H1 (cell line): ENCODE measurements around the gene AGPS. TPM values are rescaled to one million over a fixed set of nuclear protein-coding genes. Genes with fewer than 3 reads are reported as not detected.

ENCODE experiments used
- BCL11A ChIP-seq, 2 experiments: IDR thresholded peaks; one replicate each; pipeline ENCODE4 v1.6.1; 2011; ENCODE audit warnings: low read depth in 2 of 2, low read length in 2 of 2, mild to moderate bottlenecking in 2 of 2
- BRCA1 ChIP-seq: IDR thresholded peaks from 2 replicates; pipeline ENCODE4 v1.6.1; 2012; ENCODE audit warnings: low read depth, low read length, improper control_type of control experiment
- CHD7 ChIP-seq: fragments of 300-600 bp; sonication (generic); IDR thresholded peaks from 2 replicates; pipeline ENCODE4 v1.7.1; 2012; ENCODE audit warnings: low read length, moderate library complexity, mild to moderate bottlenecking, inconsistent platforms; ENCODE audit not compliant: insufficient replicate concordance
- EZH2 ChIP-seq: fragments of 200-600 bp; sonication (generic); IDR thresholded peaks from 2 replicates; pipeline ENCODE4 v1.7.1; 2012; ENCODE audit warnings: low read depth, mild to moderate bottlenecking, moderate library complexity, low read length, inconsistent platforms; ENCODE audit not compliant: severe bottlenecking
- GTF2F1 ChIP-seq: IDR thresholded peaks from 2 replicates; pipeline ENCODE4 v1.6.1; 2012; ENCODE audit warnings: low read depth, low read length, improper control_type of control experiment, borderline replicate concordance
- KDM4A ChIP-seq: IDR thresholded peaks from one replicate; pipeline ENCODE4 v1.7.1; 2012; ENCODE audit warnings: low read depth, mild to moderate bottlenecking, moderate library complexity, low read length, inconsistent platforms; ENCODE audit not compliant: severe bottlenecking
- MAX ChIP-seq: IDR thresholded peaks from 2 replicates; pipeline ENCODE4 v1.6.1; 2012; ENCODE audit warnings: inconsistent platforms
- SIX5 ChIP-seq: IDR thresholded peaks from 2 replicates; pipeline ENCODE4 v1.6.1; 2011; ENCODE audit warnings: mild to moderate bottlenecking, low read depth, low read length
- SUZ12 ChIP-seq: fragments of 200-600 bp; sonication (generic); IDR thresholded peaks from 2 replicates; pipeline ENCODE4 v1.6.1; 2012; ENCODE audit warnings: mild to moderate bottlenecking, inconsistent platforms, low read length, moderate library complexity, mixed read lengths
- TAF7 ChIP-seq: optimal IDR thresholded peaks from 2 replicates; pipeline ENCODE3; 2011; ENCODE audit warnings: low read depth, mild to moderate bottlenecking, inconsistent platforms, low read length, moderate library complexity, borderline replicate concordance
- YY1 ChIP-seq: IDR thresholded peaks from 2 replicates; pipeline ENCODE4 v1.6.1; 2011; ENCODE audit warnings: low read depth, mild to moderate bottlenecking, low read length
- polyA plus RNA-seq, 7 experiments: library from polyadenylated mRNA; depleted of rRNA in 3 of 7; stranded (reverse) in 5 of 7; unstranded in 2 of 7; fragments of >200 nt in 5 of 7; fragments of 200-250 nt in 2 of 7; gene quantifications; 1 replicate in 5 of 7; 2 replicates in 1 of 7; 4 replicates in 1 of 7; pipeline versions ENCODE4 v1.2.1 to v1.2.3, GENCODE V29; 2011 to 2013; ENCODE audit warnings: missing spikeins in 2 of 7, mixed read lengths in 2 of 7
- total RNA-seq: library from RNA; stranded (reverse); fragmentation: NEBNext Ultra II Directional; extraction: Animal tissue kit (Norgen Biotek cat#: 25700); gene quantifications from 2 replicates; pipeline ENCODE4 v1.2.1, GENCODE V29; 2021

Gene AGPS
- total and polyA plus RNA-seq, 2 of the 8 experiments (the other 6 are each of a cell fraction or from before 2014, with no cell fraction given): 7.3 to 57.8 TPM

- TF ChIP-seq CHD7 (no peak), SUZ12 (no peak), BRCA1 (no peak), EZH2 (no peak), GTF2F1 (no peak), TAF7 (no peak), SIX5 (no peak), YY1 (no peak), KDM4A (no peak), MAX (no peak), BCL11A (IDR thresholded peaks at IDR 0.05; ENCODE audit: low read depth in 2 of 2, low read length in 2 of 2) (no peak)
Observed at GRCh38 chr2:177573120-177573519, 180.5 kb downstream of the AGPS start (continued).
